ENCODE results near the gene CLDN10.

DNA sequence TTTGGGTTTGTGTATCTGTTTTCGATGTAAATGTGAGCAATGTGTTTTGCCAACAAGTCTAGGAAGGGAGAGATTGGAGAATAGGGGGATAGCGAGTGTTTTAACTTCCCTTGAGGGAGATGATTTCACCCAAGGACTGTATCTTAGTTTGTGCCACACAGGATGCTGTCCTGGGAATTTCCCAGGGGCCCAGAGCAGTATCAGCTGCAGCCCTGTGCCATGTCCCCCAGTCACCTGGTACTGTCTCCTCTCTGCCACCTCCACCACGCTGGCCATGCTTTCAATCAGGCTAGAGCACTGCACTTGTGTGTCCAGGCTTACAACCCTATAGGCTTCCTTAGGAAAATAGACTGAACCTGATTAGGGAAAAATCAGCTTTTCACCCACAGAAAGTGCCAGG, 40.1 kb upstream of the CLDN10 start:
- TF ChIP-seq, protein P1, sequence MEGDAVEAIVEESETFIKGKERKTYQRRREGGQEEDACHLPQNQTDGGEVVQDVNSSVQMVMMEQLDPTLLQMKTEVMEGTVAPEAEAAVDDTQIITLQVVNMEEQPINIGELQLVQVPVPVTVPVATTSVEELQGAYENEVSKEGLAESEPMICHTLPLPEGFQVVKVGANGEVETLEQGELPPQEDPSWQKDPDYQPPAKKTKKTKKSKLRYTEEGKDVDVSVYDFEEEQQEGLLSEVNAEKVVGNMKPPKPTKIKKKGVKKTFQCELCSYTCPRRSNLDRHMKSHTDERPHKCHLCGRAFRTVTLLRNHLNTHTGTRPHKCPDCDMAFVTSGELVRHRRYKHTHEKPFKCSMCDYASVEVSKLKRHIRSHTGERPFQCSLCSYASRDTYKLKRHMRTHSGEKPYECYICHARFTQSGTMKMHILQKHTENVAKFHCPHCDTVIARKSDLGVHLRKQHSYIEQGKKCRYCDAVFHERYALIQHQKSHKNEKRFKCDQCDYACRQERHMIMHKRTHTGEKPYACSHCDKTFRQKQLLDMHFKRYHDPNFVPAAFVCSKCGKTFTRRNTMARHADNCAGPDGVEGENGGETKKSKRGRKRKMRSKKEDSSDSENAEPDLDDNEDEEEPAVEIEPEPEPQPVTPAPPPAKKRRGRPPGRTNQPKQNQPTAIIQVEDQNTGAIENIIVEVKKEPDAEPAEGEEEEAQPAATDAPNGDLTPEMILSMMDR (IDR thresholded peaks at IDR 0.05), result no peak
- TF ChIP-seq POLR2A (IDR thresholded peaks at IDR 0.05), result no peak
